Vagina (tissue), 2 donors: Measurements from ENCODE around the gene TRIM7. TPM values are rescaled to one million over a fixed set of nuclear protein-coding genes. Genes with fewer than 3 reads are reported as not detected.

Experiments used
- DNase-seq, 2 donors: peaks; one replicate each; pipeline ENCODE4 v3.0.0-alpha.2; 2017; ENCODE audit errors: extremely low spot score in 2 of 2
- H3K27ac ChIP-seq: fragments of 200-600 bp; sonication (generic); one replicate; pipeline ENCODE4 v1.5.1; 2019
- H3K27me3 ChIP-seq: fragments of 200-600 bp; sonication (generic); one replicate; pipeline ENCODE4 v1.5.1; 2019
- H3K36me3 ChIP-seq, 2 donors: fragments of 200-600 bp; sonication (generic); one replicate each; pipeline ENCODE4 v1.5.1; 2017 to 2019
- H3K4me1 ChIP-seq: fragments of 200-600 bp; sonication (generic); one replicate; pipeline ENCODE4 v1.5.1; 2019
- H3K4me3 ChIP-seq, 2 donors: fragments of 200-600 bp; sonication (generic); 1 replicate in 1 of 2; 2 replicates in 1 of 2; pipeline ENCODE4 v1.5.1; 2016 to 2019
- H3K9me3 ChIP-seq: fragments of 200-600 bp; sonication (generic); one replicate; pipeline ENCODE4 v1.5.1; 2019
- POLR2A ChIP-seq, 2 donors: fragments of 450-650 bp; IDR thresholded peaks; one replicate each; pipeline ENCODE4 v1.6.1; 2017; ENCODE audit warnings: antibody characterized with exemption in 2 of 2, mild to moderate bottlenecking in 2 of 2, moderate library complexity in 2 of 2
- POLR2AphosphoS5 ChIP-seq, 2 donors: sonication (generic); formaldehyde crosslinking; IDR thresholded peaks; one replicate each; pipeline ENCODE4 v1.9.0; 2017; ENCODE audit warnings: antibody characterized with exemption in 2 of 2, mild to moderate bottlenecking in 2 of 2, low read depth in 1 of 2; ENCODE audit not compliant: insufficient read depth in 1 of 2
- intact Hi-C: fragments of 100-400 bp; cut with DNase I; formaldehyde crosslinking; loops from one replicate; pipeline ENCODE4 v1.15.1; 2023
- total RNA-seq: library from RNA; depleted of rRNA; stranded (reverse); fragments of >200 nt; gene quantifications from one replicate; pipeline ENCODE4 v1.2.3, GENCODE V29; 2016
- TF ChIP-seq, protein P1 (sequence below), 3 experiments: fragments of 450-650 bp in 2 of 3; fragments of 200-600 bp in 1 of 3; sonication (generic) in 1 of 3; IDR thresholded peaks; one replicate each; pipeline ENCODE4 v1.5.1; 2017 to 2019; ENCODE audit warnings: antibody characterized with exemption in 3 of 3, mild to moderate bottlenecking in 2 of 3, moderate library complexity in 2 of 3

Gene TRIM7
- total RNA-seq, 1 donor from 2014 or later, result 21.6 TPM

- no peak for DNase-seq
- TF ChIP-seq POLR2A (IDR thresholded peaks at IDR 0.05), result no peak
- TF ChIP-seq POLR2AphosphoS5 (IDR thresholded peaks at IDR 0.05; ENCODE audit: insufficient read depth in 1 of 2, low read depth in 1 of 2), result no peak
- TF ChIP-seq, protein P1, sequence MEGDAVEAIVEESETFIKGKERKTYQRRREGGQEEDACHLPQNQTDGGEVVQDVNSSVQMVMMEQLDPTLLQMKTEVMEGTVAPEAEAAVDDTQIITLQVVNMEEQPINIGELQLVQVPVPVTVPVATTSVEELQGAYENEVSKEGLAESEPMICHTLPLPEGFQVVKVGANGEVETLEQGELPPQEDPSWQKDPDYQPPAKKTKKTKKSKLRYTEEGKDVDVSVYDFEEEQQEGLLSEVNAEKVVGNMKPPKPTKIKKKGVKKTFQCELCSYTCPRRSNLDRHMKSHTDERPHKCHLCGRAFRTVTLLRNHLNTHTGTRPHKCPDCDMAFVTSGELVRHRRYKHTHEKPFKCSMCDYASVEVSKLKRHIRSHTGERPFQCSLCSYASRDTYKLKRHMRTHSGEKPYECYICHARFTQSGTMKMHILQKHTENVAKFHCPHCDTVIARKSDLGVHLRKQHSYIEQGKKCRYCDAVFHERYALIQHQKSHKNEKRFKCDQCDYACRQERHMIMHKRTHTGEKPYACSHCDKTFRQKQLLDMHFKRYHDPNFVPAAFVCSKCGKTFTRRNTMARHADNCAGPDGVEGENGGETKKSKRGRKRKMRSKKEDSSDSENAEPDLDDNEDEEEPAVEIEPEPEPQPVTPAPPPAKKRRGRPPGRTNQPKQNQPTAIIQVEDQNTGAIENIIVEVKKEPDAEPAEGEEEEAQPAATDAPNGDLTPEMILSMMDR (IDR thresholded peaks at IDR 0.05), result no peak
- Histone ChIP-seq H3K27me3 (no peaks in the 10 kb centered on the region), H3K9me3 (no peaks in the 10 kb centered on the region), H3K4me1 (peaks cover 34% of the 10 kb centered on the region), H3K36me3 (peaks cover 6 to 80% of the 10 kb centered on the region in 2 donors), H3K4me3 (no peak overlapping the region), H3K27ac (no peak overlapping the region)
- intact Hi-C loops, result no loop called here
These were observed 34.2 kb upstream of the TRIM7 start for GRCh38 chr5:181239062-181239663.

- H3K9me3 ChIP-seq, result no peaks in the 10 kb centered on the region
- peaks cover 6 to 90% of the 10 kb centered on the region in 2 donors for H3K36me3 ChIP-seq
- H3K27ac ChIP-seq, result no peak overlapping the region
- no peak for DNase-seq
- no peaks in the 10 kb centered on the region for H3K27me3 ChIP-seq
- H3K4me1 ChIP-seq, result peaks cover 30% of the 10 kb centered on the region
- H3K4me3 ChIP-seq, result no peak overlapping the region
- intact Hi-C loops, result no loop called here
- TF ChIP-seq POLR2AphosphoS5 (IDR thresholded peaks at IDR 0.05; ENCODE audit: insufficient read depth in 1 of 2, low read depth in 1 of 2), result no peak
- TF ChIP-seq, protein P1 (IDR thresholded peaks at IDR 0.05), result no peak
These were observed 32.9 kb upstream of the TRIM7 start for GRCh38 chr5:181237729-181238385.

GRCh38 chr5:181236954-181237641 is 32.1 kb upstream of the TRIM7 start:
- DNase-seq, result no peak
- no peak overlapping the region for H3K4me3 ChIP-seq
- peaks cover 6 to 96% of the 10 kb centered on the region in 2 donors for H3K36me3 ChIP-seq
- H3K27ac ChIP-seq, result no peak overlapping the region
- H3K9me3 ChIP-seq, result no peaks in the 10 kb centered on the region
- peaks cover 22% of the 10 kb centered on the region for H3K4me1 ChIP-seq
- no peak for TF ChIP-seq POLR2A (IDR thresholded peaks at IDR 0.05)
- TF ChIP-seq POLR2AphosphoS5 (IDR thresholded peaks at IDR 0.05; ENCODE audit: insufficient read depth in 1 of 2, low read depth in 1 of 2), result no peak
- TF ChIP-seq, protein P1 (IDR thresholded peaks at IDR 0.05), result no peak
- intact Hi-C loops, result no loop called here
- no peaks in the 10 kb centered on the region for H3K27me3 ChIP-seq

DNA sequence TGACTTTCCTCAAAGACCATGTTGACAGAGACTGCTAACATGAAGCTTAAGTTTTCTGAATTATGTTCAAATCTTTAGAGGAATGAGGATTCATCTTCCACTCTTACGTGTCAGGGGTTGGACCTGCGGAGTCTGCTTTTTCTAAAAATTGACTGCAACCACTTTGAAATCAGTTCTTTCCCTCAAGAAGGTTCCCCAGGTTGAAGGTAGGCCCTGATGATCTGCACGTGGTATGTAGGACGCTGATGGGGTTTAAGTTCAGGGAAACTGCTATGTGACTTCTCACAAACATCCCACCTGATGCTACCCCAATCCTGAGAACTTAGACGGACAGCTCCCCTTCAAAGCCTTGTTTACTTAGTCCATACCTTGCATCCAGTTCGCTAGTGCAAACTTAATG is 31.5 kb upstream of the TRIM7 start:
- no peak overlapping the region for H3K27ac ChIP-seq
- no peak for DNase-seq
- H3K9me3 ChIP-seq, result no peaks in the 10 kb centered on the region
- no peak for TF ChIP-seq POLR2AphosphoS5 (IDR thresholded peaks at IDR 0.05; ENCODE audit: insufficient read depth in 1 of 2, low read depth in 1 of 2)
- TF ChIP-seq, protein P1 (IDR thresholded peaks at IDR 0.05), result no peak
- TF ChIP-seq POLR2A (IDR thresholded peaks at IDR 0.05), result no peak
- H3K4me3 ChIP-seq, result no peak overlapping the region
- intact Hi-C loops, result no loop called here
- H3K27me3 ChIP-seq, result no peaks in the 10 kb centered on the region
- H3K36me3 ChIP-seq, result peaks cover 6 to 96% of the 10 kb centered on the region in 2 donors
- H3K4me1 ChIP-seq, result peaks cover 16% of the 10 kb centered on the region
